ENCODE measurements around the gene PGM5.
"Not testable (repeated sequence)": the region's sequence is repeated elsewhere in the genome, so short reads cannot be mapped to it uniquely, and the experiment has no call there.

The PGM5 gene

GRCh38 chr9:68411865-68412264 lies 55.5 kb downstream of the PGM5 start:
- H3K9me3 ChIP-seq (ENCODE audit: control insufficient read depth, low read length); H3K36me3 ChIP-seq (ENCODE audit: control insufficient read depth, insufficient read depth, low read length); H3K27me3 ChIP-seq (replicated peaks; ENCODE audit: control insufficient read depth, insufficient read depth, low read length, poor library complexity, severe bottlenecking); H3K27ac ChIP-seq (ENCODE audit: insufficient read depth, low read length, poor library complexity, severe bottlenecking); H3K4me1 ChIP-seq (ENCODE audit: control insufficient read depth, insufficient read depth, low read length, poor library complexity, severe bottlenecking); DNase-seq; H3K4me3 ChIP-seq (ENCODE audit: insufficient read depth, low read depth, low read length, poor library complexity, severe bottlenecking): not testable (repeated sequence)

GRCh38 chr9:68412754-68413153 lies 56.3 kb downstream of the PGM5 start:
- not testable (repeated sequence) for H3K4me1 ChIP-seq (ENCODE audit: control insufficient read depth, insufficient read depth, low read length, poor library complexity, severe bottlenecking); DNase-seq; H3K4me3 ChIP-seq (ENCODE audit: insufficient read depth, low read depth, low read length, poor library complexity, severe bottlenecking); H3K27me3 ChIP-seq (replicated peaks; ENCODE audit: control insufficient read depth, insufficient read depth, low read length, poor library complexity, severe bottlenecking); H3K27ac ChIP-seq (ENCODE audit: insufficient read depth, low read length, poor library complexity, severe bottlenecking); H3K36me3 ChIP-seq (ENCODE audit: control insufficient read depth, insufficient read depth, low read length); H3K9me3 ChIP-seq (ENCODE audit: control insufficient read depth, low read length)

GRCh38 chr9:68415065-68415464 lies 58.7 kb downstream of the PGM5 start:
- not testable (repeated sequence) for DNase-seq; H3K27ac ChIP-seq (ENCODE audit: insufficient read depth, low read length, poor library complexity, severe bottlenecking); H3K36me3 ChIP-seq (ENCODE audit: control insufficient read depth, insufficient read depth, low read length); H3K4me3 ChIP-seq (ENCODE audit: insufficient read depth, low read depth, low read length, poor library complexity, severe bottlenecking); H3K27me3 ChIP-seq (replicated peaks; ENCODE audit: control insufficient read depth, insufficient read depth, low read length, poor library complexity, severe bottlenecking); H3K4me1 ChIP-seq (ENCODE audit: control insufficient read depth, insufficient read depth, low read length, poor library complexity, severe bottlenecking); H3K9me3 ChIP-seq (ENCODE audit: control insufficient read depth, low read length)

GRCh38 chr9:68416936-68417564 lies 60.6 kb downstream of the PGM5 start:
- H3K27me3 ChIP-seq (replicated peaks; ENCODE audit: control insufficient read depth, insufficient read depth, low read length, poor library complexity, severe bottlenecking): peaks cover 4% of the 10 kb centered on the region
- no peaks in the 10 kb centered on the region for H3K9me3 ChIP-seq (ENCODE audit: control insufficient read depth, low read length)
- H3K4me1 ChIP-seq (ENCODE audit: control insufficient read depth, insufficient read depth, low read length, poor library complexity, severe bottlenecking): no peaks in the 10 kb centered on the region
- no peak overlapping the region for H3K4me3 ChIP-seq (ENCODE audit: insufficient read depth, low read depth, low read length, poor library complexity, severe bottlenecking)
- no peak overlapping the region for H3K27ac ChIP-seq (ENCODE audit: insufficient read depth, low read length, poor library complexity, severe bottlenecking)
- H3K36me3 ChIP-seq (ENCODE audit: control insufficient read depth, insufficient read depth, low read length): no peaks in the 10 kb centered on the region
- DNase-seq: no peak

GRCh38 chr9:68417762-68418161 lies 61.4 kb downstream of the PGM5 start:
- Histone ChIP-seq H3K27ac (ENCODE audit: insufficient read depth, low read length, poor library complexity, severe bottlenecking) (no peak overlapping the region), H3K4me1 (ENCODE audit: control insufficient read depth, insufficient read depth, low read length, poor library complexity, severe bottlenecking) (no peaks in the 10 kb centered on the region), H3K4me3 (ENCODE audit: insufficient read depth, low read depth, low read length, poor library complexity, severe bottlenecking) (no peak overlapping the region), H3K27me3 (replicated peaks; ENCODE audit: control insufficient read depth, insufficient read depth, low read length, poor library complexity, severe bottlenecking) (peaks cover 4% of the 10 kb centered on the region), H3K36me3 (ENCODE audit: control insufficient read depth, insufficient read depth, low read length) (no peaks in the 10 kb centered on the region), H3K9me3 (ENCODE audit: control insufficient read depth, low read length) (no peaks in the 10 kb centered on the region)
- DNase-seq: no peak

GRCh38 chr9:68418259-68418845 lies 61.9 kb downstream of the PGM5 start:
- no peaks in the 10 kb centered on the region for H3K9me3 ChIP-seq (ENCODE audit: control insufficient read depth, low read length)
- H3K4me3 ChIP-seq (ENCODE audit: insufficient read depth, low read depth, low read length, poor library complexity, severe bottlenecking): no peak overlapping the region
- no peak for DNase-seq
- no peaks in the 10 kb centered on the region for H3K36me3 ChIP-seq (ENCODE audit: control insufficient read depth, insufficient read depth, low read length)
- no peak overlapping the region for H3K27ac ChIP-seq (ENCODE audit: insufficient read depth, low read length, poor library complexity, severe bottlenecking)
- peaks cover 4% of the 10 kb centered on the region for H3K27me3 ChIP-seq (replicated peaks; ENCODE audit: control insufficient read depth, insufficient read depth, low read length, poor library complexity, severe bottlenecking)
- no peaks in the 10 kb centered on the region for H3K4me1 ChIP-seq (ENCODE audit: control insufficient read depth, insufficient read depth, low read length, poor library complexity, severe bottlenecking)

- Histone ChIP-seq H3K36me3 (ENCODE audit: control insufficient read depth, insufficient read depth, low read length) (no peaks in the 10 kb centered on the region), H3K27me3 (replicated peaks; ENCODE audit: control insufficient read depth, insufficient read depth, low read length, poor library complexity, severe bottlenecking) (peaks cover 4% of the 10 kb centered on the region), H3K27ac (ENCODE audit: insufficient read depth, low read length, poor library complexity, severe bottlenecking) (no peak overlapping the region), H3K9me3 (ENCODE audit: control insufficient read depth, low read length) (no peaks in the 10 kb centered on the region), H3K4me3 (ENCODE audit: insufficient read depth, low read depth, low read length, poor library complexity, severe bottlenecking) (no peak overlapping the region), H3K4me1 (ENCODE audit: control insufficient read depth, insufficient read depth, low read length, poor library complexity, severe bottlenecking) (no peaks in the 10 kb centered on the region)
- no peak for DNase-seq
These were observed 63.5 kb downstream of the PGM5 start for GRCh38 chr9:68419901-68420300.

- H3K4me1 ChIP-seq (ENCODE audit: control insufficient read depth, insufficient read depth, low read length, poor library complexity, severe bottlenecking): no peaks in the 10 kb centered on the region
These were observed 70.3 kb downstream of the PGM5 start for GRCh38 chr9:68426755-68427154.

GRCh38 chr9:68427216-68427977 lies 71.0 kb downstream of the PGM5 start:
- Histone ChIP-seq H3K9me3 (ENCODE audit: control insufficient read depth, low read length) (no peaks in the 10 kb centered on the region), H3K4me3 (ENCODE audit: insufficient read depth, low read depth, low read length, poor library complexity, severe bottlenecking) (no peak overlapping the region), H3K4me1 (ENCODE audit: control insufficient read depth, insufficient read depth, low read length, poor library complexity, severe bottlenecking) (no peaks in the 10 kb centered on the region), H3K36me3 (ENCODE audit: control insufficient read depth, insufficient read depth, low read length) (no peaks in the 10 kb centered on the region), H3K27ac (ENCODE audit: insufficient read depth, low read length, poor library complexity, severe bottlenecking) (no peak overlapping the region), H3K27me3 (replicated peaks; ENCODE audit: control insufficient read depth, insufficient read depth, low read length, poor library complexity, severe bottlenecking) (no peaks in the 10 kb centered on the region)
- no peak for DNase-seq

More at GRCh38 chr9:68426755-68427154, 70.3 kb downstream of the PGM5 start:
- Histone ChIP-seq H3K9me3 (ENCODE audit: control insufficient read depth, low read length) (no peaks in the 10 kb centered on the region), H3K36me3 (ENCODE audit: control insufficient read depth, insufficient read depth, low read length) (no peaks in the 10 kb centered on the region), H3K4me3 (ENCODE audit: insufficient read depth, low read depth, low read length, poor library complexity, severe bottlenecking) (no peak overlapping the region), H3K27me3 (replicated peaks; ENCODE audit: control insufficient read depth, insufficient read depth, low read length, poor library complexity, severe bottlenecking) (no peaks in the 10 kb centered on the region), H3K27ac (ENCODE audit: insufficient read depth, low read length, poor library complexity, severe bottlenecking) (no peak overlapping the region)
- no peak for DNase-seq

GRCh38 chr9:68428481-68428880 lies 72.1 kb downstream of the PGM5 start:
- no peaks in the 10 kb centered on the region for H3K36me3 ChIP-seq (ENCODE audit: control insufficient read depth, insufficient read depth, low read length)
- no peaks in the 10 kb centered on the region for H3K27me3 ChIP-seq (replicated peaks; ENCODE audit: control insufficient read depth, insufficient read depth, low read length, poor library complexity, severe bottlenecking)
- H3K27ac ChIP-seq (ENCODE audit: insufficient read depth, low read length, poor library complexity, severe bottlenecking): no peak overlapping the region
- H3K9me3 ChIP-seq (ENCODE audit: control insufficient read depth, low read length): no peaks in the 10 kb centered on the region
- DNase-seq: no peak
- H3K4me3 ChIP-seq (ENCODE audit: insufficient read depth, low read depth, low read length, poor library complexity, severe bottlenecking): no peak overlapping the region
- H3K4me1 ChIP-seq (ENCODE audit: control insufficient read depth, insufficient read depth, low read length, poor library complexity, severe bottlenecking): no peaks in the 10 kb centered on the region
